Stimulated activated CD4-positive, alpha-beta T cell treated with anti-CD3 and anti-CD28 coated beads, Interleukin-15, amount 100 ng/mL, for 24 hours (primary cell): Measurements from ENCODE around the gene TRIM71.
"Not testable (repeated sequence)": the region's sequence is repeated elsewhere in the genome, so short reads cannot be mapped to it uniquely, and the experiment has no call there.

ENCODE experiments used
- DNase-seq: peaks from one replicate; pipeline ENCODE4 v3.0.0-alpha.2; 2020

The TRIM71 gene

GRCh38 chr3:32895701-32896100, 77.9 kb downstream of the TRIM71 start:
- no peak for DNase-seq

GRCh38 chr3:32896143-32896542, 78.3 kb downstream of the TRIM71 start:
- DNase-seq: no peak

- no peak for DNase-seq
Observed at GRCh38 chr3:32897001-32897601, 79.3 kb downstream of the TRIM71 start.

GRCh38 chr3:32897981-32898623, 80.3 kb downstream of the TRIM71 start:
- DNase-seq: no peak

DNA sequence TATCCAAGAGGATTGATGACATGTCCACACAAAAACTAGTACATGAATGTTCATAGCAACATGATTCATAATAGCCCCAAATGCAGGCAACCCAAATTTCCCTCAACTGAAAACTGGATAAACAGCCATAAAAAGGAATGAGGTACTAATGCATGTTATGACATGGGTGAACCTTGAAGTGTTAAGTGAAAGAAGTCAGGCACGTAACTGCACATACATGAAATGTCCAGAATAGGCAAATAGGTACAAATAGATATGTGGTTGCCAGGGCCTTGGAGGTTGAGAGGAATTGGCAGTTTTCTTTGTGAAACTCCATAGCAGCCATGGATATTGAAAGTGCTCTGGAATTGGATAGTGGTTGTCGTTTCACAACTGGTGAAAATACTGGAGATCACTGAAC, 81.5 kb downstream of the TRIM71 start:
- DNase-seq: no peak

DNA sequence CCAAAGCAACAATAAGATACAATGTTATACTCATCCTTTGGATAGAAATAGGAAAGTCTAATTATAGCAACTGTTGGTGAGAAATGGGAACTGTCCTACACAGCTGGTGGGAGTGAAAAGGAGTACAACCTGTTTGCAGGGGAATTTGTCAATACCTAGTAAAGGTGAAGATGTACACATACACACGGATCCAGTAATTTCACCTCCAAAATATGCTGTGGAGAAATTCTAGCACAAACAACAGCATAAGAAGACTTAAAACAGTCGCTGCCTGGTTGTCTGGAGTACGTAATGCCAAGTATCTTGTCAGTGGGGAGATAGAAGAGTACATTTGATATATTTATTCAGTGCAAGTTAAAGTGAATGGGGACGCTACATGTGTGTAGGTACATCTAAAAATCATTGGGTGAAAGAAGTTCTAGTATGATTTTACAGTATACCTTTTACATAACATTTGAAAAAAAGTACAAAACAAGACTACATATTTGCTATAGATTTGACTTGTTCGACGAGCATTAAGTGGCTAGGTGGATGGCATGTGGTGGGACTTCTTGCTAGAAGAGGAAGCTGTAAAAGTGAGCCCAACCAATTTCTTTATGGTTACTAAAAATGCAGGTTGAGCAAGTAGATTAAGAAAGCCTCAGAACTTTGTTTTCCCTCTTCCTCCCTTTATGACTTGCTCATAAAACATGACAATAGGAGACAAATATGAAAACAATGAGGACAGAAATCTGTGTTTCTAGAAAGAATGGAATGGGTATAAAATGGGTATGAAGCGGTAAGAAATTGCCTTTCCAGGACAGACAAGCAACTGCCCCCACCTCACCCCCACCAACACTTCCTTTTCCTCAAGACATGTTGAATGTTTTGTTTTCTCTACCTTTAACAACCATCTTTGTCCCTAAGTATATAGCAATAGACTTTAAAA, 83.5 kb downstream of the TRIM71 start:
- DNase-seq: no peak

DNA sequence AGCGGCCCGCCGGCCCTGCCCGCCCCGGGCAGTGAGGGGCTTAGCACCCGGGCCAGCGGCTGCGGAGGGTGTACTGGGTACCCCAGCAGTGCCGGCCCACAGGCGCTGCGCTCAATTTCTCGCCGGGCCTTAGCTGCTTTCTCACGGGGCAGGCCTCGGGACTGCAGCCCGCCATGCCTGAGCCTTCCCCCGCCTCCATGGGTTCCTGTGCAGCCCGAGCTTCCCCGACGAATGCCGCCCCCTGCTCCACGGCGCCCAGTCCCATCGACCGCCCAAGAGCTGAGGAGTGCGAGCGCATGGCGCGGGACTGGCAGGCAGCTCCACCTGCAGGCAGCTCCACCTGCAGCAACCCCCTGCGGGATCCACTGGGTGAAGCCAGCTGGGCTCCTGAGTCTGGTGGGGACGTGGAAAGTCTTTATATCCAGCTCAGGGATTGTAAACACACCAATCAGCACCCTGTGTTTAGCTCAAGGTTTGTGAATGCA, 85.1 kb downstream of the TRIM71 start:
- DNase-seq: peak; percentile 66

DNA sequence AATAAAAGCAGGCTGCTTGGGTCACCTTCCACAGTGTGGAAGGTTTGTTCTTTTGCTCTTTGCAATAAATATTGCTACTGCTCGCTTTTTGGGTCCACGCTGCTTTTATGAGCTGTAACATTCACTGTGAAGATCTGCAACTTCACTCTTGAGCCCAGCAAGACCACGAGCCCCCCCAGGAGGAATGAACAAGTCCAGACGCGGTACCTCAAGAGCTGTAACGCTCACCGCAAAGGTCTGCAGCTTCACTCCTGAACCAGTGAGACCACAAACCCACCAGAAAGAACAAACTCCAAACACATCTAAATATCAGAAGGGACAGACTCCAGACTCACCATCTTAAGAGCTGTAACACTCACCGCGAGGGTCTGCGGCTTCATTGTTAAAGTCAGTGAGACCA, 86.2 kb downstream of the TRIM71 start:
- no peak for DNase-seq

- no peak for DNase-seq
Observed at GRCh38 chr3:32909999-32910398, 92.2 kb downstream of the TRIM71 start.

DNA sequence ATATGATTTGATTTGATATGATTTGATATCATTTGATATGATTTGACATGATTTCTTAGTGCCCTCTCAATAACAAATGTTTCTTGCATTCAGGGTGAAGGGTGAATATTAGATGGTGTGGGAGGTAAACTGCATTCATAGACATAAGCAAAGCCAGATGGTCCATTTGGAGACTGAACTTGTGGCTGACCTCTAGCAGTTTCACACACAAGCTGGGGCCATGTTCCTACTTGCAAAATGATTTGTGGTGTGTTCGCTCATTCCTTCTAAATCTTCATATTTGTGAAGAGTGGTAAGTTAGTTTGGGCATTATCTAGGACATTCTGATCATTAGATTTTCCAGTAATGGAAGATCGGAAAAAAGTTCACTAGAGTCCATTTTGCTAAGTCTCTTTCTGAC, 93.2 kb downstream of the TRIM71 start:
- no peak for DNase-seq

DNA sequence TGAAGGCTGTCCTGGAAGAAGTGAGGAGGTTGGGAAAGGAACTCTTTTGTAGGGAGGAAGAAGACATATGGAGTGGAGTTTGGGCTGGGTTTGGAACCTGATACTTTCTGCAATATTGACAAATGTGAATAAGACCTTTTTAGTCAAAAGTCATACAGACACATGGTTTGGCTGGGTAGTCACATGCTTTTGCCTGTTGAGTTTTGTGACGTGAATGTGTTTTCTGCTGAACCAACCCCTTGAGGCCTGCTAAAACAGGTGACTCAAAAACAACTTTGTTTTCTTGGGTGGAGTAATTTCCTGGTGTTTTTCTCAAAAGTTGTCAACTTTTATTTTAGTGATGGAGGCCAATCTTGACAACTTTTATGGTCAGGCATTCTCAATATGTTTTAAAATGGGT, 94.2 kb downstream of the TRIM71 start:
- DNase-seq: no peak

DNA sequence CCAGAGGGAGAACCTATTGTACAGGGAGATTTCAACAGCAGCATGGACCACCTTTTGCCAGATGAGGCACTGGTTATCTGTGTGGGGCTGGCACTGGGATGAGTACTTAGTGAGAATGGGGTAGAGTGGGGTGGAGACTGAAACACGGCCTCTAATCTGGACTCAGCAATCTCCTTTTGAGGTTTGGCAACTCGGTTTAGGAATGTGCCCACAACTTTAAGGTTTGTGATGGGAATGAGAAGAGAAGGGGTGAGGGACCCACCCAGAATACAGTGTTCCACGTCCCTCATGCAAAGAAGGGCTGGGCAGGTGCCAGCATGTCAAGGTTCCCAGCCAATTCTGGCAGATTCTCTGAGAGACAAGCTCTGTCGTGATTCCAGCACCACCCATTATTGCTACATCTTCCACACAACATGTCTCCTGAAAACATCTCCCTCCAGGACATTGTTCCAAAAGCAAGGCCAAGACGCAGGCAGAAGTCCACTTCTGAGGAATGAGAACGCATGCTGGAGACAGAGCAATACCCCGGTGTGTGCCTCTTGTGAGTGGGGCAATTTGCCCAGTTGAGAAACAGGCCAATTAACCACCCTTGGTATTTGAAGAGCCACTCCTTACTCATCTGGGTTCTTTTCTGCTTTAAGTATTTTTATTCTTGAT, 96.1 kb downstream of the TRIM71 start:
- no peak for DNase-seq

DNA sequence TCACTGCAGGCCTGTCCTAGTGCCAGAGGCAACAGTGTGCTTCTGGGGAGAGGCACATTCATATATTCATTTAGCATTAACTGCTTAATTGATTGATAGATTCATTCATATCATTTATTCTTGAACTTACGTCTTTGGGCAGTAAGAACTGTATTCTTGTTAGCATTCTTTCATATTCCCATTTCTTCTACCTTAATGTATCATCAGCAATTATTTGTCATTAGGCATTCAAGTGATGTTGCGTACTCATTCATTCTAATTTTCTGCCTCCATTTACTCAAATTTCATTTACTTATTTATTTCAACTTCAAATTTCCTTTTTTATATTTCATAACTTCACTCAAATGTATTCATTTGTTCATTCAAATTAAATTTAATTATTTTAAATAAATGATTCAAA, 102.1 kb downstream of the TRIM71 start:
- DNase-seq: no peak

GRCh38 chr3:32922078-32922477, 104.3 kb downstream of the TRIM71 start:
- DNase-seq: no peak

- DNase-seq: no peak
Observed at GRCh38 chr3:32930161-32930560, 112.4 kb downstream of the TRIM71 start.

DNA sequence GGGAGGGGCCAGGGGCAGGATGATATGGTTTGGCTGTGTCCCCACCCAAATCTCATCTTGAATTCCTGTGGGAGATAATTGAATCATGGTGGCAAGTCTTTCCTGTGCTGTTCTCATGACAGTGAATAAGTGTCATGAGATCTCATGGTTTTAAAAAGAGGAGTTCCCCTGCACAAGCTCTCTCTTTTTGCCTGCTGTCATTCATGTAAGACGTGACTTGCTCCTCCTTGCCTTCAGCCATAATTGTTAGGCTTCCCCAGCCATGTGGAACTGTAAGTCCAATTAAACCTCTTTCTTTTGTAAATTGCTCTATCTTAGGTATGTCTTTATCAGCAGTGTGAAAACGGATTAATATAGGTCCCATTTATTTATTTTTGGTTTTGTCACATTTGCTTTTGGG, 113.5 kb downstream of the TRIM71 start:
- DNase-seq: not testable (repeated sequence)

GRCh38 chr3:32934150-32934742, 116.4 kb downstream of the TRIM71 start:
- DNase-seq: peak; percentile 40

DNA sequence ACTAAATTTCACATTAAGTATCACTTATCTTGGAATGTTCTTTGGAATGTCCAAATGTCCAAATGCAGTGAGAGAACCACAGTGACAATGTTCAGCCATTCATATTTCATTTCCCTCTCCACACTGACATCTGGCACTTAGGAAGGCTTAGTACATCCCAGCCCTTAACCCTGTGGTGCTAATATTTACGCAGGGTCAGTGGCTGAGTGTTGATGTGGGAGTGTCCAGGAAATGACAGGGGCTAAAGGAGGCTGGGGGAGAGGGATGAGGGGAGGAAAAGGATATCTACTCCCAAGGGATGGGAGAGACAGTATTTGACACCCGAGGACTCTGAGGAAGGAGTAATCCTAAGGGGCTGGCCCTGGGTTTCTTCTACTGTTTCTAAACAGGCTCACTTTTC, 119.5 kb downstream of the TRIM71 start:
- no peak for DNase-seq

GRCh38 chr3:32939531-32940284, 121.9 kb downstream of the TRIM71 start:
- DNase-seq: not testable (repeated sequence)

GRCh38 chr3:32940726-32941125, 122.9 kb downstream of the TRIM71 start:
- DNase-seq: no peak

- DNase-seq: no peak
Observed at GRCh38 chr3:32945136-32945535, 127.3 kb downstream of the TRIM71 start.

DNA sequence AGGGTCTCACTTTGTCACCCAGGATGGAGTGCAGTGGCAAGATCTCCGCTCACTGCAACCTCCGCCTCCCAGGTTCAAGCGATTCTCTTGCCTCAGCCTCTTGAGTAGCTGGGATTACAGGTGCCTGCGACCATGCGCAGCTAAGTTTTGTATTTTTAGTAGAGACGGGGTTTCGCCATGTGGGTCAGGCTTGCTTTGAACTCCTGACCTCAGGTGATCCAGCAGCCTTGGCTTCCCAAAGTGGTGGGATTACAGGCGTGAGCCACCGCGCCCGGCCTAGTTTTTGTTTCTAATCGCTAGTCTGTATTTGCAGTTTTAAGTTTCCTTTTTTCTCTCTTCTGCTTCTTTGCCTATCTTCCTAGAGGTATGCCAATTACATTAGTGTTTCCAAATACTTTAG, 127.8 kb downstream of the TRIM71 start:
- not testable (repeated sequence) for DNase-seq
